Stimulated activated CD4-positive, alpha-beta T cell treated with anti-CD3 and anti-CD28 coated beads, Interleukin-12 subunit alpha, Interleukin-12 subunit beta, amount 100 ng/mL, for 4 hours (primary cell): ENCODE measurements around the gene PLA2G4D.

Experiments used
- DNase-seq: peaks from one replicate; pipeline ENCODE4 v3.0.0-alpha.2; 2020

The PLA2G4D gene

GRCh38 chr15:42048080-42048820 is 46.1 kb downstream of the PLA2G4D start:
- no peak for DNase-seq

- no peak for DNase-seq
These were observed 47.8 kb downstream of the PLA2G4D start for GRCh38 chr15:42046597-42046996.

GRCh38 chr15:42045211-42045615 is 49.1 kb downstream of the PLA2G4D start:
- no peak for DNase-seq

GRCh38 chr15:42042602-42043400 is 51.6 kb downstream of the PLA2G4D start:
- no peak for DNase-seq

- DNase-seq: no peak
These were observed 56.0 kb downstream of the PLA2G4D start for GRCh38 chr15:42038401-42038800.

- DNase-seq: no peak
These were observed 56.7 kb downstream of the PLA2G4D start for GRCh38 chr15:42037656-42038055.

- no peak for DNase-seq
These were observed 57.4 kb downstream of the PLA2G4D start for GRCh38 chr15:42036966-42037365.

GRCh38 chr15:42036112-42036905 is 58.1 kb downstream of the PLA2G4D start:
- no peak for DNase-seq

- DNase-seq: no peak
These were observed 59.0 kb downstream of the PLA2G4D start for GRCh38 chr15:42035435-42035761.

GRCh38 chr15:42034628-42035434 is 59.5 kb downstream of the PLA2G4D start:
- DNase-seq: no peak

- DNase-seq: no peak
These were observed 61.0 kb downstream of the PLA2G4D start for GRCh38 chr15:42033214-42033873.

- no peak for DNase-seq
These were observed 61.8 kb downstream of the PLA2G4D start for GRCh38 chr15:42032376-42033213.

GRCh38 chr15:42031198-42031915 is 63.0 kb downstream of the PLA2G4D start:
- DNase-seq: no peak

- DNase-seq: no peak
These were observed 66.8 kb downstream of the PLA2G4D start for GRCh38 chr15:42027521-42027920.

- no peak for DNase-seq
These were observed 70.1 kb downstream of the PLA2G4D start for GRCh38 chr15:42024303-42024702.

- no peak for DNase-seq
These were observed 72.8 kb downstream of the PLA2G4D start for GRCh38 chr15:42021593-42021992.

GRCh38 chr15:42020713-42021273 is 73.6 kb downstream of the PLA2G4D start, which contains the start of gene PLA2G4E:
PLA2G4E (minus strand) TSS chr15:42021042; CDS start chr15:42021030, 12 bp downstream.
- DNase-seq: no peak

- DNase-seq: no peak
These were observed 75.8 kb downstream of the PLA2G4D start for GRCh38 chr15:42018306-42019224.
